Karpas-422 (cell line): ENCODE results near the gene MSL1. TPM values are rescaled to one million over a fixed set of nuclear protein-coding genes. Genes with fewer than 3 reads are reported as not detected.

Experiments used
- total RNA-seq: library from RNA; depleted of rRNA; stranded (reverse); fragments of >200 nt; shearing (Covaris generic); gene quantifications from 2 replicates; pipeline ENCODE4 v1.2.3, GENCODE V29; 2014; ENCODE audit warnings: low replicate concordance; rRNA removed

The MSL1 gene
- total RNA-seq, 1 experiment from 2014 or later, result 48.6 TPM

Other genes starting within 250 kb of the MSL1 start
- 14.8 and 21.3 TPM in 2 replicates for gene GSDMB, start 203.3 kb upstream of the MSL1 start, total RNA-seq
- 41.4 and 46.8 TPM in 2 replicates for gene ORMDL3, start 194.4 kb upstream of the MSL1 start, total RNA-seq
- 0.86 TPM in 1 of 2 replicates, not detected in the other for gene LRRC3C, start 194.2 kb upstream of the MSL1 start, total RNA-seq
- gene GSDMA, start 159.0 kb upstream of the MSL1 start, total RNA-seq, result not detected in 2 replicates
- gene PSMD3, start 141.2 kb upstream of the MSL1 start, total RNA-seq, result 87.1 and 126 TPM in 2 replicates
- gene CSF3, start 106.5 kb upstream of the MSL1 start, total RNA-seq, result not detected in 2 replicates
- 40.8 and 50.6 TPM in 2 replicates for gene MED24, start 67.6 kb upstream of the MSL1 start, total RNA-seq
- 1.7 and 2.5 TPM in 2 replicates for gene THRA, start 59.0 kb upstream of the MSL1 start, total RNA-seq
- 0.65 and 0.67 TPM in 2 replicates for gene NR1D1, start 21.4 kb upstream of the MSL1 start, total RNA-seq
- gene CASC3, start 18.6 kb downstream of the MSL1 start, total RNA-seq, result 37.4 and 74.5 TPM in 2 replicates
- 5.6 and 8.9 TPM in 2 replicates for gene RAPGEFL1, start 55.5 kb downstream of the MSL1 start, total RNA-seq
- 6.0 and 19.0 TPM in 2 replicates for gene WIPF2, start 97.3 kb downstream of the MSL1 start, total RNA-seq
- 14.6 and 16.4 TPM in 2 replicates for gene CDC6, start 165.9 kb downstream of the MSL1 start, total RNA-seq
- 21.8 and 22.3 TPM in 2 replicates for gene RARA, start 187.2 kb downstream of the MSL1 start, total RNA-seq
- not detected in 2 replicates for gene GJD3, start 242.8 kb downstream of the MSL1 start, total RNA-seq